Esophagus muscularis mucosa (tissue), 4 donors: ENCODE measurements around the gene PRELID1. TPM values are rescaled to one million over a fixed set of nuclear protein-coding genes. Genes with fewer than 3 reads are reported as not detected.
A peak's percentile ranks its signal among the peaks of the same experiment; 100 is the strongest.
"Not testable (repeated sequence)": the region's sequence is repeated elsewhere in the genome, so short reads cannot be mapped to it uniquely, and the experiment has no call there.

Experiments used
- DNase-seq: peaks from one replicate; pipeline ENCODE4 v3.0.0-alpha.2; 2017; ENCODE audit errors: extremely low spot score
- H3K27ac ChIP-seq, 4 donors: fragments of 200-600 bp; sonication (generic); replicated peaks in 1 of 4; 1 replicate in 3 of 4; 2 replicates in 1 of 4; pipeline ENCODE4 v1.5.1; 2016 to 2019; ENCODE audit warnings: mild to moderate bottlenecking in 1 of 4
- H3K27me3 ChIP-seq, 4 donors: fragments of 200-600 bp; sonication (generic); one replicate each; pipeline versions ENCODE4 v1.5.1 to v1.6.0; 2016 to 2019
- H3K36me3 ChIP-seq, 4 donors: fragments of 200-600 bp; sonication (generic); one replicate each; pipeline ENCODE4 v1.5.1; 2016 to 2019
- H3K4me1 ChIP-seq, 4 donors: fragments of 200-600 bp; sonication (generic); one replicate each; pipeline ENCODE4 v1.5.1; 2016 to 2019
- H3K4me3 ChIP-seq, 4 donors: fragments of 200-600 bp; sonication (generic); 1 replicate in 2 of 4; 2 replicates in 2 of 4; pipeline ENCODE4 v1.5.1; 2016 to 2019; ENCODE audit warnings: mild to moderate bottlenecking in 4 of 4, moderate library complexity in 1 of 4
- H3K9me3 ChIP-seq, 4 donors: fragments of 200-600 bp; sonication (generic); 1 replicate in 3 of 4; 2 replicates in 1 of 4; pipeline ENCODE4 v1.5.1; 2016 to 2019
- CTCF ChIP-seq, 3 experiments: fragments of 200-600 bp in 2 of 3; fragments of 450-650 bp in 1 of 3; sonication (generic) in 2 of 3; IDR thresholded peaks; one replicate each; pipeline ENCODE4 v1.5.1; 2017 to 2019; ENCODE audit warnings: antibody characterized with exemption in 3 of 3, mild to moderate bottlenecking in 2 of 3, moderate library complexity in 1 of 3
- EP300 ChIP-seq: sonication (generic); formaldehyde crosslinking; IDR thresholded peaks from one replicate; pipeline ENCODE4 v1.6.1; 2017; ENCODE audit warnings: antibody characterized with exemption
- POLR2A ChIP-seq: fragments of 450-650 bp; IDR thresholded peaks from one replicate; pipeline ENCODE4 v1.6.1; 2017; ENCODE audit warnings: antibody characterized with exemption, moderate library complexity, mild to moderate bottlenecking, low read depth
- POLR2AphosphoS5 ChIP-seq, 2 donors: sonication (generic); formaldehyde crosslinking; IDR thresholded peaks; one replicate each; pipeline ENCODE4 v1.6.1; 2017; ENCODE audit warnings: antibody characterized with exemption in 2 of 2
- WGBS: methylation state at CpG from one replicate; pipeline ENCODE4 v1.1.5; 2018; 5-methylcytosine and 5-hydroxymethylcytosine counted together
- intact Hi-C: fragments of 100-400 bp; cut with DNase I; formaldehyde crosslinking; loops from one replicate; pipeline ENCODE4 v1.15.1; 2023
- total RNA-seq, 4 donors: library from RNA; depleted of rRNA; stranded (reverse); fragments of >200 nt; gene quantifications; one replicate each; pipeline versions ENCODE4 v1.1.0 to v1.2.1, GENCODE V29; 2016

Gene PRELID1
- total RNA-seq, 4 donors from 2014 or later, result 80.6 to 93.6 (median 88.2) TPM

GRCh38 chr5:177304392-177305119, 957 bp downstream of the PRELID1 start:
- Histone ChIP-seq H3K36me3 (peaks cover 8 to 34% (median 31%) of the 10 kb centered on the region in 4 donors), H3K4me3 (peak overlapping the region; percentile 76 to 99 (median 90)), H3K4me1 (peaks cover 50 to 66% (median 54%) of the 10 kb centered on the region in 4 donors), H3K27ac (peak overlapping the region; percentile 78 to 90 (median 84)), H3K9me3 (no peaks in the 10 kb centered on the region), H3K27me3 (no peaks in the 10 kb centered on the region)
- DNase-seq, result no peak
- no peak for TF ChIP-seq POLR2AphosphoS5 (IDR thresholded peaks at IDR 0.05)
- no peak for TF ChIP-seq CTCF (IDR thresholded peaks at IDR 0.05)
- no peak for TF ChIP-seq EP300
- no peak for TF ChIP-seq POLR2A
- WGBS, result 27% methylated on average over 12 of the region's 19 CpGs
- intact Hi-C loops, result loop anchor here (10.0 kb wide), 1 partner anchor 190 kb away; no protein-coding TSS in a partner anchor

GRCh38 chr5:177306103-177306640, 2.6 kb downstream of the PRELID1 start:
- not testable (repeated sequence) for H3K27me3 ChIP-seq, H3K4me3 ChIP-seq, H3K27ac ChIP-seq, DNase-seq, H3K9me3 ChIP-seq
- Histone ChIP-seq H3K36me3 (peaks cover 8 to 34% (median 31%) of the 10 kb centered on the region in 4 donors), H3K4me1 (peaks cover 39 to 64% (median 44%) of the 10 kb centered on the region in 4 donors)
- intact Hi-C loops, result loop anchor here (10.0 kb wide), 1 partner anchor 191 kb away; no protein-coding TSS in a partner anchor
- WGBS, result 88% methylated on average over 11 of the region's 11 CpGs

GRCh38 chr5:177306674-177307543, 3.3 kb downstream of the PRELID1 start:
- no peak overlapping the region for H3K27ac ChIP-seq
- H3K27me3 ChIP-seq, result no peaks in the 10 kb centered on the region
- TF ChIP-seq CTCF (IDR thresholded peaks at IDR 0.05) (no peak), EP300 (no peak), POLR2A (no peak), POLR2AphosphoS5 (IDR thresholded peaks at IDR 0.05) (no peak)
- 71% methylated on average over 14 of the region's 15 CpGs for WGBS
- no peaks in the 10 kb centered on the region for H3K9me3 ChIP-seq
- peaks cover 39 to 64% (median 44%) of the 10 kb centered on the region in 4 donors for H3K4me1 ChIP-seq
- H3K36me3 ChIP-seq, result peaks cover 8 to 34% (median 29%) of the 10 kb centered on the region in 4 donors
- H3K4me3 ChIP-seq, result no peak overlapping the region
- intact Hi-C loops, result loop anchor here (10.0 kb wide), 1 partner anchor 192 kb away; no protein-coding TSS in a partner anchor
- DNase-seq, result no peak

GRCh38 chr5:177307544-177308363, 4.2 kb downstream of the PRELID1 start:
- intact Hi-C loops, result loop anchor here (10.0 kb wide), 1 partner anchor 193 kb away; no protein-coding TSS in a partner anchor
- H3K4me1 ChIP-seq, result peaks cover 39 to 64% (median 44%) of the 10 kb centered on the region in 4 donors
- DNase-seq, result no peak

More at GRCh38 chr5:177307544-177308363, 4.2 kb downstream of the PRELID1 start:
- Histone ChIP-seq H3K4me3 (no peak overlapping the region), H3K27me3 (no peaks in the 10 kb centered on the region), H3K27ac (no peak overlapping the region), H3K36me3 (peaks cover 8 to 34% (median 29%) of the 10 kb centered on the region in 4 donors), H3K9me3 (no peaks in the 10 kb centered on the region)
- TF ChIP-seq CTCF (IDR thresholded peaks at IDR 0.05), result no peak
- TF ChIP-seq POLR2AphosphoS5 (IDR thresholded peaks at IDR 0.05), result no peak
- TF ChIP-seq EP300, result no peak
- TF ChIP-seq POLR2A, result no peak
- 65% methylated on average over 24 of the region's 43 CpGs for WGBS
